ENCODE results near the gene ATP2B3. TPM values are rescaled to one million over a fixed set of nuclear protein-coding genes. Genes with fewer than 3 reads are reported as not detected.

ATP2B3 gene
- polyA plus RNA-seq, 4 donors = 0.23 to 0.36 (median 0.31) TPM

GRCh38 chrX:153628665-153629064 is 111.2 kb downstream of the ATP2B3 start:
- DNase-seq (ENCODE audit: low read depth in 4 of 4, low spot score in 3 of 4) = no peak

GRCh38 chrX:153631346-153631745 is 113.9 kb downstream of the ATP2B3 start:
- DNase-seq (ENCODE audit: low read depth in 4 of 4, low spot score in 3 of 4) = no peak

- no peak for DNase-seq (ENCODE audit: low read depth in 4 of 4, low spot score in 3 of 4)
Measured at GRCh38 chrX:153631907-153632594, 114.6 kb downstream of the ATP2B3 start.

Other genes with a start within 250 kb of the ATP2B3 start
- under 1 TPM; 0.06 to 0.22 (median 0.18) TPM for gene PNMA6F, start 195.9 kb upstream of the ATP2B3 start, polyA plus RNA-seq (ENCODE audit: insufficient read length in 4 of 4)
- 10 to 100 TPM; 18.7 to 22.2 (median 20.6) TPM for gene ZNF275, start 183.5 kb upstream of the ATP2B3 start, polyA plus RNA-seq (ENCODE audit: insufficient read length in 4 of 4)
- gene PNMA6E, start 116.3 kb upstream of the ATP2B3 start, polyA plus RNA-seq (ENCODE audit: insufficient read length in 4 of 4) = not detected
- gene ZFP92, start 106.2 kb upstream of the ATP2B3 start, polyA plus RNA-seq (ENCODE audit: insufficient read length in 4 of 4) = 1 to 10 TPM in 1 of 4 donors, under 1 TPM in 3; 0.80 to 1.3 (median 0.87) TPM
- gene TREX2, start 71.6 kb upstream of the ATP2B3 start, polyA plus RNA-seq (ENCODE audit: insufficient read length in 4 of 4) = under 1 TPM; 0.37 to 0.66 (median 0.48) TPM
- gene HAUS7, start 47.1 kb upstream of the ATP2B3 start, polyA plus RNA-seq (ENCODE audit: insufficient read length in 4 of 4) = 10 to 100 TPM; 24.3 to 34.0 (median 27.2) TPM
- gene BGN, start 22.7 kb upstream of the ATP2B3 start, polyA plus RNA-seq (ENCODE audit: insufficient read length in 4 of 4) = 100 to 1,000 TPM; 169 to 230 (median 196) TPM
- 10 to 100 TPM; 17.6 to 20.7 (median 19.3) TPM for gene CCNQ, start 81.5 kb downstream of the ATP2B3 start, polyA plus RNA-seq (ENCODE audit: insufficient read length in 4 of 4)
- gene DUSP9, start 129.6 kb downstream of the ATP2B3 start, polyA plus RNA-seq (ENCODE audit: insufficient read length in 4 of 4) = 10 to 100 TPM; 46.7 to 74.3 (median 49.1) TPM
- 10 to 100 TPM in 1 of 4 donors, 1 to 10 TPM in 3; 6.2 to 11.4 (median 7.5) TPM for gene PNCK, start 156.2 kb downstream of the ATP2B3 start, polyA plus RNA-seq (ENCODE audit: insufficient read length in 4 of 4)
- gene SLC6A8, start 170.3 kb downstream of the ATP2B3 start, polyA plus RNA-seq (ENCODE audit: insufficient read length in 4 of 4) = 10 to 100 TPM; 46.6 to 74.1 (median 52.6) TPM
- 100 to 1,000 TPM; 192 to 206 (median 199) TPM for gene BCAP31, start 206.7 kb downstream of the ATP2B3 start, polyA plus RNA-seq (ENCODE audit: insufficient read length in 4 of 4)
- gene ABCD1, start 207.2 kb downstream of the ATP2B3 start, polyA plus RNA-seq (ENCODE audit: insufficient read length in 4 of 4) = 1 to 10 TPM; 6.3 to 8.9 (median 7.1) TPM
- gene PLXNB3, start 246.6 kb downstream of the ATP2B3 start, polyA plus RNA-seq (ENCODE audit: insufficient read length in 4 of 4) = 1 to 10 TPM in 3 of 4 donors, under 1 TPM in 1; 0.82 to 2.9 (median 2.1) TPM